IMR-90 (cell line): ENCODE results near the gene XPR1. TPM values are rescaled to one million over a fixed set of nuclear protein-coding genes. Genes with fewer than 3 reads are reported as not detected.

ENCODE experiments used
- ATAC-seq: fragments of 200-7000 bp; cut with Tn5 transposase; 2 replicates; pipeline ENCODE4 v1.9.1; 2020; ENCODE audit warnings: low read depth, mild to moderate bottlenecking, moderate library complexity
- BruUV-seq: library from RNA; stranded (reverse); fragments of 400-500 nt; replicated peaks from 2 replicates; lab custom pipeline; 2021; lab: Mats Ljungman, UMichigan
- CTCF ChIA-PET: fragments of 300-600 bp; formaldehyde crosslinking; extraction: SDS; loops from one replicate; lab custom pipeline; 2021; ENCODE audit warnings: antibody characterized with exemption; lab: Yijun Ruan, JAX
- POLR2A ChIA-PET: fragments of 300-600 bp; sonication (Branson Sonifier 250); formaldehyde crosslinking; loops from one replicate; lab custom pipeline; 2022; ENCODE audit warnings: antibody characterized with exemption; ENCODE audit not compliant: unreplicated experiment; lab: Charles Lee
- DNase-seq: peaks from one replicate; pipeline ENCODE4 v3.0.0; 2013
- H2AFZ ChIP-seq: replicated peaks from 2 replicates; pipeline ENCODE3; 2013; ENCODE audit warnings: low read length, mild to moderate bottlenecking; ENCODE audit not compliant: poor library complexity
- H2AK5ac ChIP-seq: 2 replicates; pipeline ENCODE4 v1.6.1; 2013; ENCODE audit warnings: low read depth, low read length, inconsistent platforms
- H2AK9ac ChIP-seq: replicated peaks from 2 replicates; pipeline ENCODE3; 2013; ENCODE audit warnings: mild to moderate bottlenecking, low read depth, low read length, moderate library complexity; ENCODE audit not compliant: poor library complexity
- H2BK120ac ChIP-seq: 2 replicates; pipeline ENCODE4 v1.6.1; 2013; ENCODE audit warnings: low read depth, low read length, inconsistent platforms
- H2BK15ac ChIP-seq: 3 replicates; pipeline ENCODE4 v1.6.1; 2013; ENCODE audit warnings: low read depth, low read length, inconsistent platforms
- H2BK20ac ChIP-seq: 2 replicates; pipeline ENCODE4 v1.6.1; 2013; ENCODE audit warnings: low read depth, mild to moderate bottlenecking, inconsistent platforms, low read length, moderate library complexity
- H2BK5ac ChIP-seq: 2 replicates; pipeline ENCODE4 v1.6.1; 2013; ENCODE audit warnings: mild to moderate bottlenecking, low read depth, low read length, inconsistent platforms; ENCODE audit not compliant: poor library complexity, severe bottlenecking
- H3K14ac ChIP-seq: replicated peaks from 2 replicates; pipeline ENCODE4 v1.6.1; 2013; ENCODE audit warnings: low read depth, low read length, inconsistent platforms
- H3K18ac ChIP-seq: 2 replicates; pipeline ENCODE4 v1.6.1; 2013; ENCODE audit warnings: low read depth, low read length, control low read depth
- H3K23ac ChIP-seq: 2 replicates; pipeline ENCODE4 v1.6.1; 2013; ENCODE audit warnings: low read depth, low read length, inconsistent platforms
- H3K27ac ChIP-seq: 2 replicates; pipeline ENCODE4 v1.5.1; 2013; ENCODE audit warnings: mild to moderate bottlenecking, control low read depth, low read length; ENCODE audit not compliant: insufficient read depth
- H3K27me3 ChIP-seq: 2 replicates; pipeline ENCODE4 v1.6.1; 2013; ENCODE audit warnings: low read length; ENCODE audit not compliant: control insufficient read depth, insufficient read depth
- H3K36me3 ChIP-seq: 2 replicates; pipeline ENCODE4 v1.6.1; 2013; ENCODE audit warnings: low read length, mixed read lengths; ENCODE audit not compliant: control insufficient read depth, insufficient read depth
- H3K4ac ChIP-seq: 2 replicates; pipeline ENCODE4 v1.6.1; 2013; ENCODE audit warnings: low read depth, low read length, inconsistent platforms
- H3K4me1 ChIP-seq: 2 replicates; pipeline ENCODE4 v1.6.1; 2013; ENCODE audit warnings: low read length, mixed read lengths; ENCODE audit not compliant: control insufficient read depth, insufficient read depth
- H3K4me2 ChIP-seq: 2 replicates; pipeline ENCODE4 v1.6.1; 2013; ENCODE audit warnings: low read depth, mild to moderate bottlenecking, control low read depth, low read length, moderate library complexity
- H3K4me3 ChIP-seq: 2 replicates; pipeline ENCODE4 v1.5.1; 2013; ENCODE audit warnings: low read depth, mild to moderate bottlenecking, control low read depth, low read length, moderate library complexity; ENCODE audit not compliant: insufficient read depth
- H3K56ac ChIP-seq: 2 replicates; pipeline ENCODE4 v1.6.1; 2013; ENCODE audit warnings: low read length, inconsistent platforms; ENCODE audit not compliant: insufficient read depth; ENCODE audit errors: extremely low read depth
- H3K79me1 ChIP-seq, 2 experiments: 2 replicates each; pipeline ENCODE4 v1.6.1; 2013; ENCODE audit warnings: low read length in 2 of 2, inconsistent platforms in 1 of 2, low read depth in 1 of 2
- H3K9ac ChIP-seq: 2 replicates; pipeline ENCODE4 v1.6.1; 2013; ENCODE audit warnings: low read depth, low read length, control low read depth
- H3K9me1 ChIP-seq: 2 replicates; pipeline ENCODE4 v1.6.1; 2013; ENCODE audit warnings: low read length, inconsistent platforms; ENCODE audit not compliant: insufficient read depth
- H3K9me3 ChIP-seq: 2 replicates; pipeline ENCODE4 v1.6.1; 2013; ENCODE audit warnings: low read length; ENCODE audit not compliant: control insufficient read depth, insufficient read depth
- H4K20me1 ChIP-seq: 2 replicates; pipeline ENCODE4 v1.6.1; 2013; ENCODE audit warnings: low read length, inconsistent platforms; ENCODE audit not compliant: insufficient read depth
- H4K5ac ChIP-seq: 2 replicates; pipeline ENCODE4 v1.6.1; 2013; ENCODE audit warnings: mild to moderate bottlenecking, low read depth, low read length, control low read depth
- H4K8ac ChIP-seq, 2 experiments: 2 replicates each; pipeline ENCODE4 v1.6.1; 2013; ENCODE audit warnings: low read depth in 2 of 2, low read length in 2 of 2, control low read depth in 1 of 2, inconsistent platforms in 1 of 2
- H4K91ac ChIP-seq: 2 replicates; pipeline ENCODE4 v1.6.1; 2013; ENCODE audit warnings: low read depth, low read length, inconsistent platforms; ENCODE audit not compliant: insufficient read depth
- CHD1 ChIP-seq: IDR thresholded peaks from 2 replicates; pipeline ENCODE4 v1.6.1; 2012; ENCODE audit warnings: low read depth, low read length, improper control_type of control experiment
- FOS ChIP-seq: fragments of 150-350 bp; IDR thresholded peaks from 2 replicates; pipeline ENCODE4 v1.6.1; 2016; ENCODE audit warnings: low read depth, low read length
- MXI1 ChIP-seq: IDR thresholded peaks from 2 replicates; pipeline ENCODE4 v1.6.1; 2012; ENCODE audit warnings: low read depth, mild to moderate bottlenecking, low read length, moderate library complexity, borderline replicate concordance
- RFX5 ChIP-seq: IDR thresholded peaks from 2 replicates; pipeline ENCODE4 v1.8.0; 2012; ENCODE audit warnings: low read depth, mild to moderate bottlenecking, low read length, moderate library complexity
- dilution Hi-C: fragments of 300-500 bp; cut with HindIII; formaldehyde crosslinking; loops from one replicate; pipeline ENCODE4 v1.14.3; 2018; ENCODE audit warnings: low sequenced_read_pairs; ENCODE audit not compliant: unreplicated experiment
- in situ Hi-C: fragments of 300-500 bp; cut with MboI; formaldehyde crosslinking; loops from 3 replicates; pipeline ENCODE4 v1.14.3; 2019; ENCODE audit warnings: low sequenced_read_pairs, inconsistent platforms, mixed read lengths
- intact Hi-C: fragments of 100-400 bp; cut with micrococcal nuclease; formaldehyde crosslinking; loops from 2 replicates; pipeline ENCODE4 v1.10.0; 2022
- polyA plus RNA-seq, 3 experiments: library from polyadenylated mRNA; depleted of rRNA; stranded (reverse); fragments of >200 nt; gene quantifications; 2 replicates each; pipeline ENCODE4 v1.2.3, GENCODE V29; 2012; ENCODE audit warnings: low replicate concordance in 1 of 3
- total RNA-seq: library from RNA; depleted of rRNA; stranded (reverse); fragments of >200 nt; gene quantifications from 2 replicates; pipeline ENCODE4 v1.2.3, GENCODE V29; 2012

The XPR1 gene
- total and polyA plus RNA-seq, 2 of the 4 experiments (the other 2 are of a cell fraction) = 11.8 to 25.1 TPM

GRCh38 chr1:180742663-180743062 lies 110.8 kb downstream of the XPR1 start:
- BruUV-seq = no TSS peak
- Histone ChIP-seq H3K36me3 (no peaks in the 10 kb centered on the region), H3K27ac (no peak overlapping the region), H3K4me3 (no peak overlapping the region), H3K56ac (no peak overlapping the region), H2BK120ac (no peak overlapping the region), H3K4me2 (no peak overlapping the region), H2AK9ac (no peak overlapping the region), H2BK5ac (no peak overlapping the region), H3K27me3 (no peaks in the 10 kb centered on the region), H3K79me1 (peaks cover 5 to 14% of the 10 kb centered on the region in 2 experiments; a peak in 3 of 4 replicates), H3K4me1 (no peaks in the 10 kb centered on the region), H3K4ac (no peak overlapping the region), H2BK20ac (no peak overlapping the region), H3K9me3 (peaks cover 2% of the 10 kb centered on the region; the same call in 1 of the 2 replicates), H4K5ac (no peak overlapping the region), H4K20me1 (0 out of 2 replicates have a peak, but pooled peaks cover 6% of the 10 kb centered on the region), H3K14ac (no peak overlapping the region), H4K91ac (no peak overlapping the region), H2BK15ac (no peak overlapping the region), H3K18ac (no peak overlapping the region), H2AFZ (no peak overlapping the region), H4K8ac (no peak overlapping the region), H2AK5ac (no peak overlapping the region), H3K23ac (no peak overlapping the region), H3K9ac (no peak overlapping the region), H3K9me1 (no peaks in the 10 kb centered on the region)
- ATAC-seq (no peak), DNase-seq (no peak)
- intact Hi-C loops (loop anchor here (5.0 kb wide), 1 partner anchor 35 kb away; no protein-coding TSS in a partner anchor), dilution Hi-C loops (no loop called here), in situ Hi-C loops (no loop called here)
- POLR2A ChIA-PET = no interaction called here
- TF ChIP-seq CHD1 (no peak), RFX5 (no peak), FOS (no peak), MXI1 (no peak)
- CTCF ChIA-PET = no interaction called here
